ENCODE measurements around the gene NFATC2.

GRCh38 chr20:51536116-51537069, 6.1 kb downstream of the NFATC2 start:
- TF ChIP-seq CTCF (conservative IDR thresholded peaks at IDR 0.05; ENCODE audit: low read depth, low read length) (no peak), POLR2A (IDR thresholded peaks at IDR 0.05; ENCODE audit: low read depth, low read length) (no peak), RCOR1 (IDR thresholded peaks at IDR 0.05; ENCODE audit: insufficient replicate concordance, low read length) (no peak), SMC3 (IDR thresholded peaks at IDR 0.05; ENCODE audit: low read depth, low read length) (no peak), MAFK (IDR thresholded peaks at IDR 0.05; ENCODE audit: low read depth, low read length) (no peak), ELK1 (IDR thresholded peaks at IDR 0.05; ENCODE audit: borderline replicate concordance, low read depth, low read length) (no peak), CHD1 (IDR thresholded peaks at IDR 0.05; ENCODE audit: low read depth, low read length) (no peak), RFX5 (IDR thresholded peaks at IDR 0.05; ENCODE audit: low read depth, low read length) (no peak)

All from IMR-90 (cell line).